ENCODE measurements around the gene TNFRSF18. TPM values are rescaled to one million over a fixed set of nuclear protein-coding genes. Genes with fewer than 3 reads are reported as not detected.

The TNFRSF18 gene
- total RNA-seq, 4 donors from 2014 or later, result 19.8 to 36.8 (median 25.8) TPM

DNA sequence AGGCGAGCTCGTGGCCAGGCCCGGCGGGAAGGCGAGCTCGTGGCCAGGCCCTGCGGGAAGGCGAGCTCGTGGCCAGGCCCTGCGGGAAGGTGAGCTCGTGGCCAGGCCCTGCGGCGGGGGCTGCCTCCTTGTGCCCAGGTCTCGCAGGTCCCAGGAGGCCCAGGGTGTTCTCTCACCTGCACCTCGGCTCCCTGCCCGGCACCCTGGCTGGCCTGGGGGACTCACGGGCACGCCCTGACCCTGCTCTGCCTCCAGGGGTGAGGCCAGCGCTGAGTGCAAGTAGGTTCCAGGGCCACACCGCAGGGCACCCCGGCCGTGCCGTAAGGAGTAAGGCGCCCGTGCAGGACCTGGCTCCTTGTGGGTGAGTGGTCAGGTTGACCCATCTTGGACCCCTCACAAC is 21.0 kb upstream of the TNFRSF18 start:
- 98 to 100% methylated on average over 7 to 10 of the region's 25 CpGs for WGBS, 2 donors
- intact Hi-C loops (cut with DNase I; ENCODE audit: low total_unique reads), result no loop called here
- no peak for DNase-seq (ENCODE audit: low spot score in 2 of 2)
- H3K4me3 ChIP-seq (ENCODE audit: low read depth, poor library complexity, severe bottlenecking), result no peak overlapping the region
- TF ChIP-seq, protein P1, sequence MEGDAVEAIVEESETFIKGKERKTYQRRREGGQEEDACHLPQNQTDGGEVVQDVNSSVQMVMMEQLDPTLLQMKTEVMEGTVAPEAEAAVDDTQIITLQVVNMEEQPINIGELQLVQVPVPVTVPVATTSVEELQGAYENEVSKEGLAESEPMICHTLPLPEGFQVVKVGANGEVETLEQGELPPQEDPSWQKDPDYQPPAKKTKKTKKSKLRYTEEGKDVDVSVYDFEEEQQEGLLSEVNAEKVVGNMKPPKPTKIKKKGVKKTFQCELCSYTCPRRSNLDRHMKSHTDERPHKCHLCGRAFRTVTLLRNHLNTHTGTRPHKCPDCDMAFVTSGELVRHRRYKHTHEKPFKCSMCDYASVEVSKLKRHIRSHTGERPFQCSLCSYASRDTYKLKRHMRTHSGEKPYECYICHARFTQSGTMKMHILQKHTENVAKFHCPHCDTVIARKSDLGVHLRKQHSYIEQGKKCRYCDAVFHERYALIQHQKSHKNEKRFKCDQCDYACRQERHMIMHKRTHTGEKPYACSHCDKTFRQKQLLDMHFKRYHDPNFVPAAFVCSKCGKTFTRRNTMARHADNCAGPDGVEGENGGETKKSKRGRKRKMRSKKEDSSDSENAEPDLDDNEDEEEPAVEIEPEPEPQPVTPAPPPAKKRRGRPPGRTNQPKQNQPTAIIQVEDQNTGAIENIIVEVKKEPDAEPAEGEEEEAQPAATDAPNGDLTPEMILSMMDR (IDR thresholded peaks at IDR 0.05), result no peak

DNA sequence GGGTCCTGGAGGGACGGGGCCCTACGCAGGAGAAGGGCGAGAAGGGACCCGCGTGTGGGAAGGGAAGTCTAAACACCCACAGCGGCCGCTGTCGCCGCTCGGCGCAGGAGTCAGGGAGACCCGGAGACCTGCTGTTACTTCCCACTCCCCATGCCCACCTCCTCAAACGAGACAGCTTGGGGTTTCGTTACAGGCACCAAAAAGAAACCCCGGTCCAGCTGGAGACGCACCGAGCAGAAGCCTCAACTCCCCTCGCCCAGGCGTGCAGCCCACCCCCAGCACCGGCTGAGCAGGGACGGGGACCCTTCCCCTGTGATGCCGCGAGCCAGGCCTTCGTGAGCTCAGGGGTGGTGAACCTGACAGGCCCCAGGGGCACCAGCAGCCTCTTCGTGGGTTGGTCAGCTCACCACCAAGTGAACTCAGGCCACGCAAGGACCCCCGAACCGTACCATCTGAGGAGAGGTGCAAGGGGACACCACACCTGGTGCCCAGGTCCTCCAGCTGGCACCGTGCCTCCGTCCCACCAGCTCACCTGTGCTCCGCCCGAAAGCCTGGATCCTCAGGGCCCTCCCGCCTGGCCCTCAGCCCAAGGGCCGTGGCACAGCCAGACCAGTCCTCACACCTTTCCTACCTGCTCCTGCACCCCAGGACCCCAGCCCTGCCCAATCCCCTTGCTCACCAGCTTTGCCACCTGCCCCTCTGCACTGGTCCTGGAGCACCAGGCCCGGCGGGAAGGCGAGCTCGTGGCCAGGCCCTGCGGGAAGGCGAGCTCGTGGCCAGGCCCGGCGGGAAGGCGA is 20.4 kb upstream of the TNFRSF18 start:
- 89 to 91% methylated on average over 40 to 44 of the region's 44 CpGs for WGBS, 2 donors
- TF ChIP-seq POLR2A (IDR thresholded peaks at IDR 0.05), result no peak
- TF ChIP-seq, protein P1 (IDR thresholded peaks at IDR 0.05), result no peak
- H3K4me3 ChIP-seq (ENCODE audit: low read depth, poor library complexity, severe bottlenecking), result no peak overlapping the region
- intact Hi-C loops (cut with DNase I; ENCODE audit: low total_unique reads), result no loop called here
- DNase-seq (ENCODE audit: low spot score in 2 of 2), result no peak

DNA sequence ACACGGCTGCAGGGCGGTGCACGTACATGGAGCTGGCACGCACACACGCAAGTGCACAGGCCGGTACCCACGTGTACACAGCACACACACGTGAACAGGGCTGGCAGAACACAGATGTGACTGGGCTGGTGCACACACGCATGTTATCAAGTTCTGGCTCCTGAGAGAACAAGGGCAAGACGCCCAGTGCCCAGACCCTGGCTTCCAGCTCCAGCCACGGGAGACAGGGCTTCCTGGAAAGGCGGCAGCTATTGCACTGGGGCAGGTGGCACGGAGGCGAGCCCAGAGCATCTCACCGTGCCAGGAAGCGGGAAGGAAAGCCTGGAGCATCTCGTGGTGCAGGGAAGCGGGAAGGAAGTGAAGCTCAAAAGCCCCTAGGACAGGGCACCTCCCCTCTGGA is 19.5 kb upstream of the TNFRSF18 start:
- WGBS, 2 donors, result 58 to 69% methylated on average over 18 of the region's 18 CpGs
- DNase-seq (ENCODE audit: low spot score in 2 of 2), result no peak
- intact Hi-C loops (cut with DNase I; ENCODE audit: low total_unique reads), result no loop called here
- TF ChIP-seq, protein P1 (IDR thresholded peaks at IDR 0.05), result no peak
- no peak for TF ChIP-seq POLR2A (IDR thresholded peaks at IDR 0.05)
- no peak overlapping the region for H3K4me3 ChIP-seq (ENCODE audit: low read depth, poor library complexity, severe bottlenecking)

DNA sequence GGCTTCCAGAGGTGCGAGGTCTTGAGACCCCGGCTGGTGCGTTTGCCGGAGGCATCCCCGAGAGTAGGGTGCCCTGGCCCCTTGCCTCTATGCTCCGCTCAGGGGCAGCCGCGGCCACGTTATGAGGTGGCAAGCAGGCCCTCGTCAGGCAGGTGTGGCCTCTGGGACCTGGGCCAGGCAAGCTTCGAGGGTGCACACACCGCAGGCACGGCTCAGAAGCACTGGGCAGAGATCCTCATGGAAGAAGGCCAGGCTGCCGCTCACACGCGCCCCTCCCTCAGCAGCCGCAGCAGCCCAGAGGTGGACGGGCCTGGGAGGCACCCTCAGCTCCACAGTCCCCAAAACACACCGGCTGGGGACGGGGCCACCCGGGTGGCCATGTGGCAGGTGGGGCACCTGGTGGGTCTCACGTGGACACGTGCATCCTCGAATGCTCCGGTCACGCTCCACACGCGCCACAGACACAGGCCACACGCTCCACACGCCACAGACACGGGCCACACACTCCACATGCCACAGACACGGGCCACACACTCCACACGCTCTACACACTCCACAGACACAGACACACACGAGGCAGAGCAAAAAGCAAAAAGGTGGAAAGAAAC is 18.9 kb upstream of the TNFRSF18 start:
- no peak for DNase-seq (ENCODE audit: low spot score in 2 of 2)
- 64 to 81% methylated on average over 23 to 32 of the region's 34 CpGs for WGBS, 2 donors
- TF ChIP-seq, protein P1 (IDR thresholded peaks at IDR 0.05), result no peak
- TF ChIP-seq POLR2A (IDR thresholded peaks at IDR 0.05), result no peak
- intact Hi-C loops (cut with DNase I; ENCODE audit: low total_unique reads), result no loop called here
- H3K4me3 ChIP-seq (ENCODE audit: low read depth, poor library complexity, severe bottlenecking), result no peak overlapping the region

DNA sequence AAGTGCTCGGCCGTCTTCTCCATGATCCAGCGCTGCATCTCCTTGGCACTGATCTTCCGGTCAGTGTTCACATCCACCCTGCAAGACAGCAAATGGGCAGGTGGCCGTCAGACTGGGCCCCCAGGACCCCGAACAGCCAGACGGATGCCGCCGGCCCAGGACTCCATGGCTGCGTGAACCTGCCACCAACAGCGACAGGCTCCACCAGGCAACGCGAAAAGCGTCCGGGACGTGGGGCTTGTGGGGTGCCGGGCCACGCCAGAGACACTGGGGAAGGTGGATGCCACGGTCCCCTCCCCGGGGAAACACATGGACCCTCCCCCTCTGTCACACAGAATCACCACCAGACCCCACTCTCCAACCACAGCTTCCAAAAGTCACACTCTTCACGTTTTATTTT is 17.5 kb upstream of the TNFRSF18 start:
- no peak for TF ChIP-seq POLR2A (IDR thresholded peaks at IDR 0.05)
- intact Hi-C loops (cut with DNase I; ENCODE audit: low total_unique reads), result no loop called here
- DNase-seq (ENCODE audit: low spot score in 2 of 2), result no peak
- no peak overlapping the region for H3K4me3 ChIP-seq (ENCODE audit: low read depth, poor library complexity, severe bottlenecking)
- 92 to 94% methylated on average over 21 of the region's 21 CpGs for WGBS, 2 donors

DNA sequence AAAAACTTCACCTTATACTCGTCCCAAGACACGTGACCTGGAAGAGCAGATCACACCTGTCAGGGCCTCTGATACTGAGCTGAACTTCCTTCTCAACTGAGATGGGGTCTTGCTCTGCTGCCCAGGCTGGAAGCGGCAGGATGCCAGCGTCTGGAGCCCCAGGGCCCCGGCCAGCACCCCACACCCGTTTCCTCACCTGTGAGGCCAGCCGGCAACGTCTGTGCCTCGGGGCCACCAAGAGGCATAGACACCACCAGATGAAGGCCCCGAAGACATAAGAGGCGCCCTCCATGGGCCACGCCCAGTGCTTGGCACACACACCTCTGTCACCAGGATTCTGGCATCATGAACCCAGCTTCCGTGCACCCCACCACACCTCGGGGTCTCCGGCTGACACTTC is 16.9 kb upstream of the TNFRSF18 start:
- intact Hi-C loops (cut with DNase I; ENCODE audit: low total_unique reads), result no loop called here
- 92 to 93% methylated on average over 15 of the region's 15 CpGs for WGBS, 2 donors

More for the DNA sequence above, 16.9 kb upstream of the TNFRSF18 start:
- no peak for DNase-seq (ENCODE audit: low spot score in 2 of 2)
- no peak overlapping the region for H3K4me3 ChIP-seq (ENCODE audit: low read depth, poor library complexity, severe bottlenecking)
- TF ChIP-seq POLR2A (IDR thresholded peaks at IDR 0.05), result no peak
- TF ChIP-seq, protein P1 (IDR thresholded peaks at IDR 0.05), result no peak
